ENCODE data around the gene PBX3.

The PBX3 gene

GRCh38 chr9:125943831-125944230 lies 196.7 kb downstream of the PBX3 start:
- DNase-seq (ENCODE audit: low read depth), result no peak
- TF ChIP-seq, protein P1, sequence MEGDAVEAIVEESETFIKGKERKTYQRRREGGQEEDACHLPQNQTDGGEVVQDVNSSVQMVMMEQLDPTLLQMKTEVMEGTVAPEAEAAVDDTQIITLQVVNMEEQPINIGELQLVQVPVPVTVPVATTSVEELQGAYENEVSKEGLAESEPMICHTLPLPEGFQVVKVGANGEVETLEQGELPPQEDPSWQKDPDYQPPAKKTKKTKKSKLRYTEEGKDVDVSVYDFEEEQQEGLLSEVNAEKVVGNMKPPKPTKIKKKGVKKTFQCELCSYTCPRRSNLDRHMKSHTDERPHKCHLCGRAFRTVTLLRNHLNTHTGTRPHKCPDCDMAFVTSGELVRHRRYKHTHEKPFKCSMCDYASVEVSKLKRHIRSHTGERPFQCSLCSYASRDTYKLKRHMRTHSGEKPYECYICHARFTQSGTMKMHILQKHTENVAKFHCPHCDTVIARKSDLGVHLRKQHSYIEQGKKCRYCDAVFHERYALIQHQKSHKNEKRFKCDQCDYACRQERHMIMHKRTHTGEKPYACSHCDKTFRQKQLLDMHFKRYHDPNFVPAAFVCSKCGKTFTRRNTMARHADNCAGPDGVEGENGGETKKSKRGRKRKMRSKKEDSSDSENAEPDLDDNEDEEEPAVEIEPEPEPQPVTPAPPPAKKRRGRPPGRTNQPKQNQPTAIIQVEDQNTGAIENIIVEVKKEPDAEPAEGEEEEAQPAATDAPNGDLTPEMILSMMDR (IDR thresholded peaks at IDR 0.05; ENCODE audit: low read depth, low read length, missing control alignments), result no peak
- no peak overlapping the region for H3K4me3 ChIP-seq (ENCODE audit: low read depth, low read length)

DNA sequence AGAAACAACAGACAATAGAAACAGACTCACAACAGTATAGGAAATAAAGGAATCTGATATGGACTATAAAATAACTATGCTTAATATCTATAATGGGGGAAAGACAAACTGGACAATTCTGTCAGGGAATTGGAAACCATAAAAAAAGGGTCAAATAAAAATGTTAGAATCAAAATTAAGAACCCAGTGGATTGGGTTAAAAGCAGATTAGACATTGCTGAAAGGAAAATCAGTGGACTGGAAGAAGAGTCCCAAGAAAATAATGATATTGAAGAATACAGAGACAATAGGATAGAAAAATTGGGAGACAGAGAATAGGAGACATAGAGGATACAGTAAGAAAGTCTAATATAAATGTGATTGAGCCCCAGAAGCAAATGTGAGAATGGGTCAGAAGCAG lies 199.2 kb downstream of the PBX3 start:
- H3K4me3 ChIP-seq (ENCODE audit: low read depth, low read length), result no peak overlapping the region
- TF ChIP-seq, protein P1 (IDR thresholded peaks at IDR 0.05; ENCODE audit: low read depth, low read length, missing control alignments), result no peak
- DNase-seq (ENCODE audit: low read depth), result no peak

- H3K4me3 ChIP-seq (ENCODE audit: low read depth, low read length), result no peak overlapping the region
- DNase-seq (ENCODE audit: low read depth), result no peak
- TF ChIP-seq, protein P1 (IDR thresholded peaks at IDR 0.05; ENCODE audit: low read depth, low read length, missing control alignments), result no peak
These were observed 201.9 kb downstream of the PBX3 start for GRCh38 chr9:125948887-125949596.

DNA sequence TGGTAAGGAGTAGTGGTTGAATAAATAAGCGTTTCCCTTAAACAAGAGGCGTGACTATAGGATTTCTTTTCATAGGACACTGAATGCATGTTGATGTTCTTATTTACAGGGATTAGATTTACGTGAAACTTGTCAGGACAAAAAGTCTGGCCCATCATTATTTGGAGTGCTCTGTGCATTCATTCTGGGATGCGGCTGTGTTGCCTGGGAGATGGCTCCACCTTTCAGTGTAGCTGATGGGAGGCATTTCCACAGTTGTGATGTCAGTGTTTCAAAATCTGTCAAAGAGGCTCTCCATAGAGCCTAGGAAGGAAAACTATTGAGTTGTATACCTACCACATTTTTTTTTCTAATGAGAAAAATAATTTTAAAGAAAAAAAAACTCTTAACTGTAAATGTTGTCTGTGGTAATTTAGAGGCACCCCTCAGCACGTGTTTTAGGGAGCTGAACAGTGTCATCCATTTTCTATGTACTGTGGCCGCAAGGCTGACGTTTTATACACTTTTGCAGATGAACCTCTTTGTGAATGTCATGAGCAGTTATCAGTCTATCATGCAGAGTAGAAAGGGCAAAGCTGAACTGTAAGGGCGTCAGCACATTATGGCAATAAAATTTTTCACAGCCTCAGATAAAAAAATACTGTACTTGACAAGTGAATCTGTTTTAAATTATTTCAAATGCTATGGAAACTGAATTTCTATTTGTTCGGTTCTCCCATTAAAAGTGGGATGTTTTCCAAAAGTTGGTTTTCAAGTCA lies 202.7 kb downstream of the PBX3 start:
- DNase-seq (ENCODE audit: low read depth), result no peak
- TF ChIP-seq, protein P1 (IDR thresholded peaks at IDR 0.05; ENCODE audit: low read depth, low read length, missing control alignments), result no peak
- no peak overlapping the region for H3K4me3 ChIP-seq (ENCODE audit: low read depth, low read length)

- no peak overlapping the region for H3K4me3 ChIP-seq (ENCODE audit: low read depth, low read length)
- TF ChIP-seq, protein P1 (IDR thresholded peaks at IDR 0.05; ENCODE audit: low read depth, low read length, missing control alignments), result no peak
- DNase-seq (ENCODE audit: low read depth), result no peak
These were observed 203.8 kb downstream of the PBX3 start for GRCh38 chr9:125950880-125951471.

DNA sequence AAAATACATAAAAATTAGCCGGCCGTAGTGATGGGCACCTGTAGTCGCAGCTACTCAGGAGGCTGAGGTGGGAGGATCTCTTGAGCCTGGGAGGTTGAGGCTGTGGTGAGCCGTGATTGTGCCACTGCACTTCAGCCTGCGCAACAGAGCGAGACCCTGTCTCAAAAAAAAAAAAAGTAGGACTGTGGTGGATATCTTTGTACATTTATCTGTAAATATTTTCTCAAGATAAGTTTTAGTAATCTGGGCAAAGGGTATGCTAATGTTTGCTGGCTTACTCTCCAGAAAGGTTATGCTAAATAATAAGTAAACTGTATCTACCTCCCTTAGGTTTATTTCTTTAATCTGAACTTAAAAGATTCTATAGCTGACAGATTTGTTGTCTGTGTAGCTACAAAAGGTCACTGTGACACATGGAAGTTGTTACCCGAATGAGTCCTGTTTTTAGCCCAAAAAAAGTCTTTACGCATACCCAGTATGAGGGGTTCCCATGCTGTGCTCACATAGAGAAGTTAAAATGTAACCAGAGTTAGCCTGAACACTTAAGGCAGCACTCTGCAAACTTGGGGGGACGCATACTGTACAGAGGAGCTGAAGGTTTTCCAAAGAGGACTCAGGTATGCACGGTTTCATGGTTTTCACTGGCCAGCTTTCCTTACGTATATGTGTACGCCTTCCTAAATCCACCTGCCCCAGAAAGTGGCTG lies 206.3 kb downstream of the PBX3 start:
- TF ChIP-seq, protein P1 (IDR thresholded peaks at IDR 0.05; ENCODE audit: low read depth, low read length, missing control alignments), result no peak
- no peak overlapping the region for H3K4me3 ChIP-seq (ENCODE audit: low read depth, low read length)
- no peak for DNase-seq (ENCODE audit: low read depth)

Measured in GM12864 (cell line).